SW 1271 (cell line): ENCODE results near the gene SLC7A5.
"Not testable (repeated sequence)": the region's sequence is repeated elsewhere in the genome, so short reads cannot be mapped to it uniquely, and the experiment has no call there.

Experiments
- DNase-seq, 2 experiments: peaks; one replicate each; lab custom pipeline; 2025; lab: John Stamatoyannopoulos, UW

SLC7A5 gene

DNA sequence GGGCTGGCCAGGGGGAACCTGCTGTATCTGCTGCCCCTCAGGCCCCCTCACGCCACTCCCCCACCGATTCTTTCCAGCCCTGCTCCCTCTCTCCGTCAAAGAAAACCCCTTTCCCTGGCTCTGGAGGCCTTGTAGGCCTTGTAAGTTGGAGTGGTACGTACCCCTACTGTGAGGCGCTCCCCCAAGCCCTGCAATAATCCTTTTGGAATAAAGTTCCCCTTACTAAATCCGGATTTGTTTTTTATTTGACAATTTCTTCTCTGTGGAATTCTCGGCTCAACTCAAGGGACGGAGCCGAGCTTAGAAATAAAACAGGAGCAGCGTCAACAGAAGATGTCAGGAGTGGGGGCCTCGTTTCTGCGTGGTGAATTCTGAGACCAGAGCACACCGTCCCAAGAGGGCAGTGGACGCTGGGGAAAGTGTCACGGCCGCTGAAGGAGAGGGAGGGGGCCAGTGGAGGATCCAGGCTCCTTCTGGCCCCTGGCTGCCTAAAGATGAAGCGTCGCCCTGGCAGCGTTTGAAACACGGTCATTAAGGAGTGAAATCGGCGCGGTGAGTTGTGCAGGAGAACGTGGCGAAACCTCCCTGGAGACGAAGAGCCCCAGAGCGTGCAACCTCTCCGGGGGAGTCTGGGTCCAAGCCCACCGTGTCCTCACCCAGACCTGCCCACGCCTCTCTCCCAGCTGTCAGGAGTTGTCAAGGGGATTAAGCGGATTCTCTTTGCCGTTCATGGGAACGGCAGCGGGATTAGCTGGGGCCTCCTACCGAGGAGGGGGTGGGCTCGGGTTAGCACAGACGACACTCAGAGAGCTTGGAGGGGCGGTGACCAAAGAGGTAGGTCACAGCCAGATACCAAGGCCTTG, 47.0 kb downstream of the SLC7A5 start:
- no peak for DNase-seq

DNA sequence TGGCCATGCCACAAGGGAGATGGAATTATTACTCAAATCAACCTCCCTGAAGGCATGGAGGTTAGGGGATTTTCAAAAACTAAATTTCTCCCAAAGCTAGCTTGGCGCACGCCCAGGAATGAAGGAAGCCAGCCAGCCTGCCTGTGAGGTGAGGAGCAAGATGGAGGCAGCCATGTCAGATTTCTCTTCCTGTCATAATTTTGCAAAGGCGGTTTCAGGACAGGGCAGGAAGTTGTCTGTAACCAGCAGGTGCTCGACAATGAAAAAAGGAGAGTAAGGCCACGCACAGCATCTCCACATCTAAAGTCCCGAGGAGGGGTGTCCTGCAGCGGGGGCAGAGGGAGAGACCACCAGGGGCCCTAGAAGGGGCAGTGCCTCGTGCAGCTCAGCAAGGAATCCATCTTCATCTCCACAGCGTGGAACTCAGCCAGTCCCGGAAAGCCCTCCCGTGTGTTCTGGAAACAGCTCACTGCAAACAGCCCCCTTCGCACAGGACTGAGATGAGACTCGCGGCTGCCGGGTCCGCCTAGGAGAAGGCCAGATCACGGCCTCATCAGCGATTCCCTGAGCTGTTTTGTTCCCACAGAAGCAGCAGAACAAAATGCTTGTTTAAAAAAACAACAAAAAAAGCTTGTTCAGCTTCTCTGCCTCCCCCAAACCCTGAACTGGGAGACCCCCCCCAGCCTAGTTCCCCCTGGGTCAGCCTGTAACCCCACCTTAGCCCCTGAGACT, 47.8 kb downstream of the SLC7A5 start:
- DNase-seq = no peak

DNA sequence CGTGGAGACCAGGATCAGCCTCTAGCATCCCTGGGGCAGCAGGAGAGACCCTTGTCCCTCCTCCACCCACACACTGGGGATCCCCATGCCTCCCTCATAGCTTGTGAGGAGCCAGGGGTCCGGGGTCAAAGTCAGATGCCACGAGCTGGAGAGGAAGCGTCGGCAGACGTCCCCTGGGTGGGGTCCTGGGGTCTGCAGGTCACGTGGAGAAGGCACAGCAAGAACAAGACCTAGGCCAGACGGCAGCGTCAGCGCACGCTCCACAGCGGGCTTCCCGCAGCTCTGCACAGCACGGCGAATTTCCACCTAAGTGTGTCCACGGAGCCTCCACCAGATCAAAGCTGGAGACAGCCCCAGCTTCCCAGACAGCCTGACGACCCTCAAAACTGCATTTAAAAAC, 49.3 kb downstream of the SLC7A5 start:
- no peak for DNase-seq

DNA sequence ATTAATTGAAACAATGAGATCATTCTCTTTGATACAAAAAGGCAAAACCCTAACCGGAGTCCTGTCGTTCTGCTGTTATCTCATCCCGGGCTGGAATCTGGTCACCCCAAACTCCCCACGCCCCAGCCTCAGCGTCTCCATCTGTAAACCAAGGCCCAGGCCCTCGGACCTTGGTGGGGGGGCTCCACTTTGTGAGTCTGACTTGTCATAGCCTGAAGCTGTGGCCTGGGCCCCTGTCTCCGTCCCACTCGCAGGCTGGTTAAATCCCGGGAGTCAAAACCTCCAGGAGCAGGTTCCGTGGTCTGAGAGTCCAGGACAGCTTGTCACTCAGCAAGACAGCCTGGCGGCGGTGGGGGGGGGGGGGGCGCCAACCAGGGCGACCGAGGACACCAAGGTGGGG, 50.0 kb downstream of the SLC7A5 start:
- no peak for DNase-seq

DNA sequence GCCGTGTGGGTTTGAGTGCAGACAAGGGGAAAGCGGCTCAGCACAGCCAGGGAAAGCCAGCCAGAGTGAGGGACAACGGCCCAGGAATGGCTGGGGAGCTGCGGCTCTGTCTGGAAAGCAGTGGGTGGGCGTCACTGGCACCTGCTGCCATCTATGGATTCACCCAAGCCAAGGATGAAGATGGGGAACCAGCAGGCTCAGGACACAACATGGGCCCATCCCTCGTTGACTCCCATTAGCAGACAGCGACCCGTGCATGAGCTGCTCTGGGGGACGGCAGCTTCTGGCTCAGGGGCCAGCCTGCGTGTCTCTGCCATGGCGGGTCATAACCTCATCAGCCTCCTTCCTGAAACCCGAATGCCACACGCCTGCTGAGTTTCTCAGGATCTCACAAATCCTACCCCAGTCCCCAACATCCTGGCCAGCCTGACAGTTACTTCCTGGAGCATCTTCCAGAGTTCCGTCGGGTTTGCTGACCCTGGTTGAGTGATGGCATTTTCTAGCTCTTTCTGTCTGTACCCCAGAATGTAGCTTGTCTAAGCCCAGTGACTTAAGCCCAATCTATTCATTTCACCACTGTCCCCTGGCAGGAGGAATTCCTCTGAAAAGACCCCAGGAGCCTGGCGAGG, 50.7 kb downstream of the SLC7A5 start:
- DNase-seq = no peak

DNA sequence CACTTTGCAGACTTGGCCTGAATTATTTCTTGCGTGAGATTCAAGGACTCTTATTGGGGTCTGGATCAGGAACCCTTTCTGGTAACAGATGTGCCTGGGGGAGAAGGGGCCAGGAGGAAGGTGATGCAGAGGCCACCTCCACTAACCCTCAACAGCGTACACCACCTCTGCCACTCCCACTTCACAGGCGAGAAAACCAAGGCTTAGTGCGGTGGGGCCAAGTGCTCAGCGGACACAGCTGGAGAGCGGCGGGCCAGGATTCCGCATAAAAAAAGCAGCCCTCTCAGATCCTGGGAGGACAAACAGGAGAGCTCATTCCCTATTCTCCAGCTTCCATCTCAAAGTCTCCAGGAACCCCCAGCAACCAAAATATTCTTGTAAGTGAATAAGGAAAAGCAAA, 51.4 kb downstream of the SLC7A5 start:
- no peak for DNase-seq

DNA sequence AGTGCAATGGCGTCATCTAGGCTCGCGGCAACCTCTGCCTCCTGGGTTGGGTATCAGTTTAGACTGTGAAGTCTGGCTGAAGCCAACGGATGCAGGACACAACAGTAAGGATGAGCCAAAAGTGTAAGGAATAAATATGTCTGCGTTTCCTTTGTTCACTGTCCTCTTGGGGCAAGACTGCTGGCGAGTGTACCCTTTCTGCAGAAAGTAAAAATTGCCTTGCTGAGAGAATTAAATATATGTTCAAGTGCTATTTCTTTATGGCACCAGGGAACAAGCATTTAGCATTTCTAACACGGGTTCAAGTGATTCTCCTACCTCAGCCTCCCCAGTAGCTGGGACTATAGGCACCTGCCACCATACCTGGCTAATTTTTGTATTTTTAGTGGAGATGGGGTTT, 51.9 kb downstream of the SLC7A5 start:
- not testable (repeated sequence) for DNase-seq

DNA sequence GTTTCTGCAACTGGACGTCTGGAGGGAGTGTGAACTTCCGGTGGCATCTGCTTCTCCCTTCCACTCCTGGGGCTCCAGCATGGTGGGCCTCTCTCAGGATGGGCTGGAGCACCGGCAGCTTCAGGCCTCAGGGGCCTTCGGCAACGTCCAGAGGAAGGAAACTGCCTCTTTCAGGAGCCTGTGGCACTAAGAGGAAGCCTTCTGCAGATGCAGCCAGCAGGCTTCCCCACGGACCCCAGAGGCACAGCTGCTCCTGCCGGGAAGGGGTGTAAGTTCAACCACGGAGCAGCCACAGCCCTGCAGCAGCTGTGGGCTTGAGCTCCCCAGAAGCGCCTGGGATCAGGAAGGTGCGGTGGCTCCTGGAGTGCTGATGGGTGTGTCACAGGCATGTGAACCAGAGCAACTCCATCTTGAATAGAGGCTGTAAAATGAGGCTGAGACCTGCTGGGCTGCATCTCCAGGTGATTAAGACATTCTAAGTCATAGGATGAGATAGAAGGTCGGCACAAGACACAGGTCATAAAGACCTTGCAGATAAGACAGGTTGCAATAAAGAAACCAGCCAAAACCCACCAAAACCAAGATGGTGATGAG, 52.7 kb downstream of the SLC7A5 start:
- DNase-seq = no peak

DNA sequence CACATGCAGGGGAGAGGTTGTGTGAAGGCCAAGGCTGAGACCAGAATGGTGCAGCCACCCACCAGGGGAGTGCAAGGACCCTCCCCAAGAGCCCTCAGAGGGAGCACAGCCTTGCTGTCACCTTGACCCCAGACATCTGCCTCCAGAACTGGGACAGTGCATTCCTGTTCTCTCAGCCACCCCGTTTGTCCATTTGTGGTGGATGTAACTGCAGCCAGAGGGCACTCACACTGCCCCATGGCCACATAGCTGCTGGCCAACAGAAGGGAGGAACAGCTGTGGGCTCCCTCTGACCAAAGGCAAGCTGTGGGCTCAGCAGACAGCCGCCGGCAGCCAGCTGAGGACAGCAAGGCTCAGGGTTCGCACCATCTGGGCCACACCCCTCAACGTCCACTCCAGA, 53.7 kb downstream of the SLC7A5 start:
- DNase-seq = no peak

DNA sequence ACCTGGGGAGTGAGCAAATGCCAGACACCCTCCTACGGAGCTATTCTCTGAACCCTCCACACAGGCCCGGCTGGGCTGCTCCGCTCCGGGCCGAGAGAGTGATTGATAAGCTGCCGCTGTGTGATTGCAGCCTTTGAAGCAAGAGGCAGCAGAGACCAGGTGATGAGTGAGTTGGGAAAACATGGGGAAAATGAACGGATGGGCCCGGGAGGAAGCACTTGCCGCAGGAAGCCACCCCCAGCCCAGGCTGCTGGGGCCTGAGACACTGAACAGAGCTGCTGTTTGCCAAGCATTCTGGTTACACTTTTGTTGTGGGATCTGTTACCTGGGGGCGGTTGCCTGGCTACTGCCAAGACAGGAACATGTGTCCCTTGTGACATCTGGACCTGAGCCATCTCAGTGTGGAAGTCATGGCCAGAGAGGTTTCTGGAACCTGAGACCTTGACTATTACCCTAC, 57.1 kb downstream of the SLC7A5 start:
- DNase-seq = no peak

DNA sequence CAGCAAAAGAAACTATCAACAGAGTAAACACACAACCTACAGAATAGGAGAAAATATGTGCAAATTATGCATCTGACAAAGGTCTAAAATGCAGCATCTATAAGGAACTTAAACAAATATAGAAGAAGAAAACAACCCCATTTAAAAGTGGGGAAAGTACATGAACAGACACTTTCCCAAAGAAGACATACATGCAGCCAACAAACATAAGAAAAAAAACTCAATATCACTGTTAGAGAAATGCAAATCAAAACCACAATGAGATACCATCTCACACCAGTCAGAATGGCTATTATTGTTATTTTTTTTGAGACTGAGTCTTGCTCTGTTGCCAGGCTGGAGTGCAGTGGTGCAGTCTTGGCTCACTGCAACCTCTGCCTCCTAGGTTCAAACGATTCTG, 57.9 kb downstream of the SLC7A5 start:
- DNase-seq = not testable (repeated sequence)

DNA sequence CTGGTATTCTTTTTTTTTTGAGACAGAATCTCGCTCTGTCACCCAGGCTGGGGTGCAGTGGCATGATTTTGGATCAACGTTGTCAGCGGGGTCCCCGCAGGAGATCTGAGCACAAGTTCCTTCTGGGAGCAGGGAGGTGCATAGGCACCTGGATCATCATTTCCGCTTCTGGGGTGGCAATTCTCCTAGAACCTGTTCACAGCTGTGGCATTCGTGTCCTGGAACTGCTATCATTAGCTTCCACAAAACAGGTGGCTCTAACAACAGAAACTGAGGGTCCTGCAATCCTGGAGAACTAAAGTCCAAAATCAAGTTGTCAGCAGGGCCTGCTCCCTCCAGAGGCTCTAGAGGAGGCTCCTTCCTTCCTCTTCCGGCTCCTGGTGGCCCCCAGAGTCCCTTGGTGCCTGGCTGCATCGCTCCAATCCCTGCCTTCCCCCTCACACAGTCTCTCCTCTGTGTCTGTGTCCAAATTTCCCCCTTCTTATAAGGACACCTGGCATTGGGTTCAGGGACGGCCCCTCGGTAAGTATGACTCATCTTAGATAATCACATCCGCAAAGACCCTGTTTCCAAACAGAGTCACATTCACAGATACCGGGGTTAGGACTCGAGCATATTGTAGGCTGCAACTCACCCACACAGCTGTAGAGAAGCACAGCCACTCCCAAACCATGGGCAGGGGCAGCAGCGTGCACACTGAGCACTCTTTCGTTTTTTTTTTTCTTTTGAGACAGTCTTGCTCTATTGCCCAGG, 60.0 kb downstream of the SLC7A5 start:
- no peak for DNase-seq

DNA sequence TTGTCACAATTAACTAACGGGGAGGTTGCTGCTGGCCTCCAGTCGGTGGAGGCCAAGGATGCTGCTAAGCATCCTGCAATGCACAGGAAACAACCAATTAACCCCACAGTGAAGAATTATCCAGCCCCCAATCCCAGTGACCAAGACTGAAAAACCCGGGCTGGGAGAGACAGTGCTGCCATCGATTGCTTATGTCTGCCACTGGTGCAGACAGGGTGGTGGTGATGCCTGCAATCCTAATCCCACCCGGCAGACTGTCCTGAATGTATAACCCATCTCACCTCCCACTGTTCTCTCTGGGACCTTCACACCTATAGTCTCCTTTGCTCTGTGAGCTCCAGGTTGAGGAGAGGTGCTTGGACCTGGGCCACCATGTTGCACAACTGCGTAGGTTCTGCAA, 61.2 kb downstream of the SLC7A5 start:
- no peak for DNase-seq

DNA sequence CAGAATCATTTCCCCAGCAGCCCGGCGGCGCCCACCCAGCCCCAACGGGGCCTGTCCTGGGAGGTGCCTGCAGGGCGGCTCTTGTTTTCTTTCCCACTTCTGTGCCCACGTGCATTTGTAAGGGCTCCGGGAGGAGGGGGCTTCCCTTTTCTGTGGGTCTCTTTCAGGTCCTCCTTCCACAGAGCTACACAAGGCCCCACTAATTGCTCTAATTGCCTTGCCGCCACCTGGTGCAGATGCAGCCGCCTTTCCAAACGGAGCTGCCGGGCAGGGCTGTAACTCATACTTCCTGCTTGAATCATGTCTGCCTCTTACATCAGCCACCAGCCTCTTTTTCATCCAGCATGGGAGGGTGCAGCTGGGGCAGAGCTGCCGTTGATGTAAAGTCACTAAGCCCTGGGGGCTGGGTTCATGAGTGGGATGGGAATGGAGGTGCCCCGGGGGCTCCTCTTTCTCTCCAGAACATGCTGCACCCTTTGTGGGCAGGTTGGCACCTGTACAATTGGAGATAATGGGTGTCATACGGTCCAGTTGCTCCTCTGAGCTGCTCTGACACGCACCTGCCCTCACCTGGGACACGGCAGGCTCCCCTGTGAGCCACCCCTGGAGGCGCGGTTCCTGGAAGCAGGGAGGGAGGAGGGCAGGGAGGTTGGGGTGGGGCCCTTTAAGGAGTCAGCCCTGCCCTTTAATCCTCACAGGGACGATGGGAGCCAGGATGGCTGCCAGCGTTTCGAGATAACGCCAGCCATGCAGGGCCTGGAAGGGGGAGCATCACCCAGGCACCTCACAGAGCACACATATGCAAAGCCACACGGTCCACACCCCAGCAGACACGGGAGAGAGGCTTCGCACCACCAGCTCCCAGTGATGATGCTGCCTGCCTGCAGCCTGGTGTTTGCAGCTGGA, 62.4 kb downstream of the SLC7A5 start:
- peak; percentile 12 to 31 for DNase-seq

DNA sequence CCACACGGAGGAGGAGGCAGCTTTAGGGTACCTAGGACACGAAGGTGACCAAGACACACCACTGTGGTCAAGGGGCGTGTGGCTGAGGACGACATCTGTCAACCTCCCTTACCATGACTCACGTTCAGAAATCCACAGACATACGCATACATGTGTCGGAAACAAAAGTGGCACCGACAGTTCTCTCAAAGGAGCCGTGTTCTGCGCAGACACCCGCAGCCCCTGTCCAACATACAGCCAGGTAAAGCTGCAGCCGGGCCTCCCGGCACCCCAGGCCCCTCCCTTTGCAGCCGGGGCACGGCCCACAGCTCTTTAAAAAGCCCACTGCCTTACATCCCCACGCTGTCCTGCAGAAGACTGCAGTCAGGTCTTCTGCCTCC, 63.1 kb downstream of the SLC7A5 start:
- DNase-seq = no peak

DNA sequence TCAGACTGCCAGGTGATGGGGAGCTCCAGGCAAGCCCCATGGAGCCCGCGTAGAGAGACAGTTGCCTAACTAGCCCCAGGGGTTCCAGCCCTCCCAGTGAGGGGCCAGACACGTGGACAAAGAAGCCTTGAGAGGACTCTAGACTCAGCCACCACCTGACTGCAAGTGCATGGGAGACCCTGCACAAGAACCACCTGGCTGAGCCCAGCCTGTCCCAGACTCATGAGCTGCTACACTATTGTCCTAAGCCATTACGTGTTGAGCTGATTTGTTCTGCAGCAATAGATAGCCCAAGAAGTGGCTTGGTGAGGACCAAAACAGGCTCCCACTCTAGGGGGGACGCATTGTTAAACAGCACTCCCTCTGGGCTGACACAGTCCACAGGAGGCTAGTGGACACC, 65.9 kb downstream of the SLC7A5 start:
- no peak for DNase-seq

DNA sequence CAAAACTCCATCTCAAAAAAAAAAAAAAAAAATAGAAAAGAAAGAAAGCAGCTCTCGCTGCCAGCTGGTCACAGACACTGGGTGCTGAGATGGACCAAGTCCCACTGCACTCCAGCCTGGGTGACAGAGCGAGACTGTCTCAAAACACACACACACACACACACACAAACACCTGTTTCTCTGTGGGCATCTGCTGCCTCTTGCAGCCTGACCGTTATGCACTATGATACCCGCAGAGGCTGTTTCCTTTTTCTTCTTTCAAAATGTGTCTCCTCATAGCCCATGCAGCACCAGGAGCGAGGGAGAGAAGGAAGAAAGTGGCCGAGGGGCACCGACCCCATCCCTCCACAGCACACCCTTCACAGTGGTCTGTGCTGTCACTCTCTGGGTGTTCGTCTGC, 66.6 kb downstream of the SLC7A5 start:
- DNase-seq = no peak

DNA sequence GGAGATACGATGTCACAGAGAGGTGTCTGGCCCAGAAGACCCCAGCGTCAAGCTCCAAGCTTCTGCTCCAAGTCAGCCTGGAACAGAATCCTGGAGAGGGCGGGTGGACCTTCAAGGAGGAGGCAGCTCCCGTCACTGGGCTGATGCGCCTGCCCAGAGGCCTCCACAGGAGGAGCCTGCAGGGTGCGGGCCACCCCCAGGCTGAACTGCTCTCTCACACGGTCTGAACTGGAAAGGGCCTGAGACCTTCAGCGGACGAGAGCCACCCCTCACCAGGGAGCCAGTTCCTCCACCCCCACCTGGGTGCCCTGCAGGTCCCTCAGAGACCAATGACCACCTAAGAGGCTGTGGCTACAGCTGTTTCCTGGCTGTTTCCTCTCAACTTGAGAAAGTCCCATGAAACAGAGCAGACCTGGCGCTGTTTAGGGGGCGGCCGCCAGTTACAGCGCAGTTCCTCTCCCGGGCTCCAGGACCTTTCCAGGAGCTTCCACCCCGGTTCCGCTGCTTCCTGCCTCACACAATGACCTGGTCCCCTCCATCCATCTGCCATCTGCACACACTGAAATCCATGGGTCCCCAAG, 67.5 kb downstream of the SLC7A5 start:
- DNase-seq = no peak

DNA sequence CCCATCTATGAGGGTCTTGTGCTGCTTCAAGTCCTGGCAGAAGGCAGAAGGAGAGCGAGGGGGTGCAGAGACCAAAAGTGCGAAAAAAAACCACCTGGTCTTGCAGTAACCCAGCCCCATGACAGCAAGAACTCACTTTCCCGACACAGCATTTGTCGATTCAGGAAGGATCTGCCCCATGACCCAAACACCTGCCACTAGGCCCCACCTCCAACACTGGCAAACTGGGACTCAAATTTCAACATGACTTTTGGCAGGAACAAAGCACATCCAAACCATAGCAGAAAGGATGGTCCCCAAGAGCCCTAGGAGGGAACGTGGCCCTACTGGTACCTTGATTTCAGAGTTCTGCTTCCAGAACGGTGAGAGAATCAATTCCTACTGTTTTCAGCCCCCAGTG, 68.8 kb downstream of the SLC7A5 start:
- no peak for DNase-seq

DNA sequence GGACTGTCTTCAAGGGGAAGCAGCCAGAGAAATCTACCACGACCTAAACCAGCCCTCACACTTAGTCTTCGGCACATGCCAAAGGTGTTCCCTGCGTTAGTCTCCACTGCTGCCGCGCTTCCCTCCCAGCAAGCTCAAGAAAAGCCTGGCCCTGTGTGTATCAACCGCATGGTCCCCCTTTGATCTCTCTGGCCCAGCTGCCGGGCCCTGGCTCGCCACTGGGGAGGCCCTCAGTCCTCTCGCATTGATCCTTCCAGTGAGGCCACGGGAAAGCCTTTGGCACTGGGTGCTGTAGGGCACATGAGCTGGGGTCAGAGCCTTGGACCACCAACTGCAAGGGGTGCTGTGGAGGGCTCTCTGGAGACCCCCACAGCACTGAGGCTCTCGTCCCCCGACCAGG, 74.0 kb downstream of the SLC7A5 start:
- DNase-seq = no peak
